Measurements from ENCODE around the gene ZNF236. TPM values are rescaled to one million over a fixed set of nuclear protein-coding genes. Genes with fewer than 3 reads are reported as not detected.
"Not testable (repeated sequence)": the region's sequence is repeated elsewhere in the genome, so short reads cannot be mapped to it uniquely, and the experiment has no call there.

ZNF236 gene
- total RNA-seq, 1 experiment from 2014 or later: 6.3 TPM

GRCh38 chr18:77017355-77017754 lies 195.0 kb downstream of the ZNF236 start:
- Histone ChIP-seq H3K4me1 (replicated peaks) (no peaks in the 10 kb centered on the region), H3K9me3 (replicated peaks) (no peaks in the 10 kb centered on the region), H3K36me3 (no peaks in the 10 kb centered on the region), H3K4me3 (no peak overlapping the region), H3K27ac (no peak overlapping the region), H3K27me3 (replicated peaks) (0 out of 2 replicates have a peak, but pooled peaks cover 9% of the 10 kb centered on the region)
- DNase-seq (ENCODE audit: low read depth in 1 of 2, low spot score in 2 of 2): no peak

DNA sequence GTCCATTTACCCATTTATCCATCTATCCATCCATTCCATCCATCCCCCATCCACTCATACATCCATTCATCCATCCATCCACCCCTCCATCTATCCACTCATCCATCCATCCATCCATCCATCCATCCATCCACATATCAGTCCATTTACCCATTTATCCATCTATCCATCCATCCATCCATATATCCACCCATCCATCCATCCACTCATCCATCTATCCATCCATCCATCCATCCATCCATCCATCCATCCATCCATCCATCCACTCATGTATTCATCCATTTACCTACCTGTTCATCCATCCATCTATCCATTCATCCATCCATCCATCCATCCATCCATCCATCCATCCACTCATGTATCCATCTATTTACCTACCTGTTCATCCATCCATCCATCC lies 196.3 kb downstream of the ZNF236 start:
- not testable (repeated sequence) for H3K4me3 ChIP-seq; H3K4me1 ChIP-seq (replicated peaks); H3K27me3 ChIP-seq (replicated peaks); H3K36me3 ChIP-seq; H3K9me3 ChIP-seq (replicated peaks); DNase-seq (ENCODE audit: low read depth in 1 of 2, low spot score in 2 of 2); H3K27ac ChIP-seq

DNA sequence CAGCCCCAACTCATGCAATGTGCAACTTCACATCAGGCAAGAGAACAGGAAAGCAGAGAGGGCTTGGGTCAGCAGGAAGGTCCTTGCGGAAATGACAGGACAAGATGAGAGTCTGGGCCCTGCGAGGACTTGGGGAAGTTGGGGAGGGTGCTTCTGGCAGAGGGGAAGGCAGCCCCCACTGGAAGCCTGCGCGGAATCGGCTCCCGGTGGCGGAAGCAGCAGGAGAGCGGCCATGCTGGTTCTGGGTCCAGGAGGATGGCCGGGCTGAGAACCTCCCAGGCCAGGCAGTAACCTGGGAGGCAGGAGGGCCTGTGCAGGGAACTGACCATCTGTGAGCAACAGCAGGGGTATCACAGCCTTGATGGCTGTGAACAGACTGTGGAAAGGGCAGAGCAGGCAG lies 197.3 kb downstream of the ZNF236 start:
- DNase-seq (ENCODE audit: low read depth in 1 of 2, low spot score in 2 of 2): no peak
- H3K4me3 ChIP-seq: no peak overlapping the region
- no peaks in the 10 kb centered on the region for H3K4me1 ChIP-seq (replicated peaks)
- H3K27me3 ChIP-seq (replicated peaks): no peaks in the 10 kb centered on the region
- no peaks in the 10 kb centered on the region for H3K36me3 ChIP-seq
- H3K9me3 ChIP-seq (replicated peaks): no peaks in the 10 kb centered on the region
- no peak overlapping the region for H3K27ac ChIP-seq
